Left ventricle myocardium inferior (tissue), 1 donor: Measurements from ENCODE around the gene FARP2. TPM values are rescaled to one million over a fixed set of nuclear protein-coding genes. Genes with fewer than 3 reads are reported as not detected.
"Not testable (repeated sequence)": the region's sequence is repeated elsewhere in the genome, so short reads cannot be mapped to it uniquely, and the experiment has no call there.

ENCODE experiments used
- DNase-seq: peaks from one replicate; pipeline ENCODE4 v3.0.0-alpha.2; 2020
- H3K27ac ChIP-seq: fragments of 200-600 bp; replicated peaks from 2 replicates; pipeline ENCODE4 v1.8.0; 2021
- H3K27me3 ChIP-seq: fragments of 200-600 bp; 2 replicates; pipeline ENCODE4 v1.8.0; 2021; ENCODE audit warnings: low read depth
- H3K36me3 ChIP-seq: fragments of 200-600 bp; 2 replicates; pipeline ENCODE4 v1.8.0; 2021
- H3K4me1 ChIP-seq: fragments of 200-600 bp; 2 replicates; pipeline ENCODE4 v1.8.0; 2021
- H3K4me3 ChIP-seq: fragments of 200-600 bp; 2 replicates; pipeline ENCODE4 v1.8.0; 2021; ENCODE audit warnings: mild to moderate bottlenecking, moderate library complexity
- H3K9me3 ChIP-seq: fragments of 200-600 bp; replicated peaks from 2 replicates; pipeline ENCODE4 v1.8.0; 2021
- intact Hi-C: fragments of 100-400 bp; cut with micrococcal nuclease; formaldehyde crosslinking; loops from one replicate; pipeline ENCODE4 v1.11.0; 2022
- total RNA-seq: library from RNA; stranded (reverse); fragmentation: NEBNext Ultra II Directional; extraction: Animal tissue kit (Norgen Biotek cat#: 25700); gene quantifications from one replicate; pipeline ENCODE4 v1.2.1, GENCODE V29; 2021
- TF ChIP-seq, protein P1 (sequence below): fragments of 200-600 bp; IDR thresholded peaks from 2 replicates; pipeline ENCODE4 v1.8.0; 2021; ENCODE audit warnings: antibody characterized with exemption, mild to moderate bottlenecking, borderline replicate concordance
- donor health status: DM: no; HTN: yes; CAD: no; lungs with severe emphysema.

FARP2 gene
- total RNA-seq, 1 donor from 2014 or later = 16.5 TPM

DNA sequence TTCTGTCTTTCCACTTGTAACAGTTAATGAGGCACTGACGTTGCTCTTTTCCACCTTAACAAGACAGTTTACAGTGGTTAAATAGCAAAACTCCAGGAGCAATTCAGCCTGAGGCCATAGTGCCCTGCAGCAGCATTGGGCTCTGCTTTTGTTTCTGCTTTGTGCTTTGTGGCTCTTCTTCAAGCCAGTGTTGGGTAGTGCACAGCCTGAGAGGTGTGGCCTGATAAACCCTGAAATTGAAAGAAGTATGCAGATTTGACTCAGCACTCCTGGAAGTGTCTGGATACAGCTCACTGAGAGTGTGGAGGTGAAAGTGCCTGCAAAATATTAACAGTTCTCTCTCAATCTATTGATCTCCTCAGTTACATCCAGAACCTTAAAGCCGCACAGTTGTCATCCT lies 89.3 kb downstream of the FARP2 start:
- H3K9me3 ChIP-seq = no peaks in the 10 kb centered on the region
- H3K27me3 ChIP-seq = no peaks in the 10 kb centered on the region
- no peak overlapping the region for H3K4me3 ChIP-seq
- TF ChIP-seq, protein P1, sequence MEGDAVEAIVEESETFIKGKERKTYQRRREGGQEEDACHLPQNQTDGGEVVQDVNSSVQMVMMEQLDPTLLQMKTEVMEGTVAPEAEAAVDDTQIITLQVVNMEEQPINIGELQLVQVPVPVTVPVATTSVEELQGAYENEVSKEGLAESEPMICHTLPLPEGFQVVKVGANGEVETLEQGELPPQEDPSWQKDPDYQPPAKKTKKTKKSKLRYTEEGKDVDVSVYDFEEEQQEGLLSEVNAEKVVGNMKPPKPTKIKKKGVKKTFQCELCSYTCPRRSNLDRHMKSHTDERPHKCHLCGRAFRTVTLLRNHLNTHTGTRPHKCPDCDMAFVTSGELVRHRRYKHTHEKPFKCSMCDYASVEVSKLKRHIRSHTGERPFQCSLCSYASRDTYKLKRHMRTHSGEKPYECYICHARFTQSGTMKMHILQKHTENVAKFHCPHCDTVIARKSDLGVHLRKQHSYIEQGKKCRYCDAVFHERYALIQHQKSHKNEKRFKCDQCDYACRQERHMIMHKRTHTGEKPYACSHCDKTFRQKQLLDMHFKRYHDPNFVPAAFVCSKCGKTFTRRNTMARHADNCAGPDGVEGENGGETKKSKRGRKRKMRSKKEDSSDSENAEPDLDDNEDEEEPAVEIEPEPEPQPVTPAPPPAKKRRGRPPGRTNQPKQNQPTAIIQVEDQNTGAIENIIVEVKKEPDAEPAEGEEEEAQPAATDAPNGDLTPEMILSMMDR = no peak
- intact Hi-C loops = no loop called here
- no peak overlapping the region for H3K27ac ChIP-seq
- DNase-seq = no peak
- H3K4me1 ChIP-seq = no peaks in the 10 kb centered on the region
- H3K36me3 ChIP-seq = peaks cover 69% of the 10 kb centered on the region

DNA sequence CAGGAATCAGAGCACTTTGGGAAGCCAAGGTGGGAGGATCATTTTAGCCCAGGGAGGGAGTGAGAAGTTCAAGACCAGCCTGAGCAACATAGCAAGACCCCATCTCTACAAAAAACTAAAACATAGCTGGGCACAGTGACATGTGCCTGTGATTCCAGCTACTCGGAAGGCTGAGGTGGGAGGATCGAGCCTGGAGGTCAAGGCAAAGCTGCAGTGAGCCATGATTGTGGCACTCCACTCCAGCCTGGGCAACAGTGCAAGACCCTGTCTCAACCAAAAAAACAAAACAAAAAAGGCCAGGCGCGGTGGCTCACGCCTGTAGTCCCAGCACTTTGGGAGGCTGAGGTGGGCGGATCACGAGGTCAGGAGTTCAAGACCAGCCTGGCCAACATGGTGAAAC lies 94.0 kb downstream of the FARP2 start:
- H3K9me3 ChIP-seq, H3K4me3 ChIP-seq, DNase-seq, H3K4me1 ChIP-seq, intact Hi-C loops, H3K27ac ChIP-seq, H3K27me3 ChIP-seq: not testable (repeated sequence)
- H3K36me3 ChIP-seq = peaks cover 25% of the 10 kb centered on the region

DNA sequence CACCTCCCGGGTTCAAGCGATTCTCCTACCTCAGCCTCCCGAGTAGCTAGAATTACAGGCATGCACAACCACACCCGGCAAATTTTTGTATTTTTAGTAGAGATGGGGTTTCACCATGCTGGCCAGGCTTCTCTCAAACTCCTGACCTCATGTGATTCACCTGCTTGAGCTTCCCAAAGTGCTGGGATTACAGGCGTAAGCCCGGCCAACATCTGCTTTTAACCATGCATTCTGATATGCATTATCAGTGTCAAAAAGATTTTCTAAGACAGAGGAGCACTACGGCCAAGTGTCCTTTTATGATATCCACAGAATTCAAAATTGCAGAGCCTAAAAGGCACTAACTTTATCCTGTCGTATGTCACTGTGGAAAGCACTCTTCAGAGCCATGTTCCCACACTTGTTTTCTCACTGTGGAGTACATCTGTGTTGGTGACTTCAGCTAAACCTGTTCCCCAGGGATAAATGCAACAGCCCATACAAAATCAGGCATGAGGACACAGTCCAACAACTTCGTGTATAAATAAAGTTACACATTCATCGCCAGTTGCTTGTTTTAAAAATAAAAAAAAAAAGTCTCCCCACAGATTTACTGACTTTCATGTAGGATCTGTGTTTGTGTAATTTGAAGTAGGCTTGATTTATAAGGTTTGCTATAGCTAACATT lies 95.9 kb downstream of the FARP2 start:
- intact Hi-C loops = no loop called here
- no peak for DNase-seq
- Histone ChIP-seq H3K9me3 (no peaks in the 10 kb centered on the region), H3K4me3 (no peak overlapping the region), H3K27ac (no peak overlapping the region), H3K27me3 (no peaks in the 10 kb centered on the region), H3K4me1 (no peaks in the 10 kb centered on the region), H3K36me3 (peaks cover 15% of the 10 kb centered on the region)
- TF ChIP-seq, protein P1 = no peak

DNA sequence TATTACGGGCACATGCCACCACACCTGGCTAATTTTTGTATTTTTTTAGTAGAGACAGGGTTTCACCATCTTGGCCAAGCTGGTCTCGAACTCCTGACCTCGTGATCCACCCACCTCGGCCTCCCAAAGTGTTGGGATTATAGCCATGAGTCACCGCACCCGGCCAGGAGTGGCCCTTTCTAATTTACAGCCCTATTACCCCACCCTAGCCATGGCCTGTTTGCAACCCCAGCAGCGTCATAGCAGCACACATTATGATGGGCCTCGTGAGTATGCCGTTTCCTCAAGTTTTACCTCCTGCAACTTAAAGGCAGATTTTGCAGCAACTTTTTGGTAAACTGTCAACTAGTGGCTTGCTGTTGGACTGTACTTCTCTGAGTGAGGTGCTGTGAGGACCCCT lies 97.8 kb downstream of the FARP2 start:
- H3K27me3 ChIP-seq, DNase-seq, H3K36me3 ChIP-seq, H3K4me1 ChIP-seq, H3K27ac ChIP-seq, H3K4me3 ChIP-seq, H3K9me3 ChIP-seq, intact Hi-C loops: not testable (repeated sequence)

DNA sequence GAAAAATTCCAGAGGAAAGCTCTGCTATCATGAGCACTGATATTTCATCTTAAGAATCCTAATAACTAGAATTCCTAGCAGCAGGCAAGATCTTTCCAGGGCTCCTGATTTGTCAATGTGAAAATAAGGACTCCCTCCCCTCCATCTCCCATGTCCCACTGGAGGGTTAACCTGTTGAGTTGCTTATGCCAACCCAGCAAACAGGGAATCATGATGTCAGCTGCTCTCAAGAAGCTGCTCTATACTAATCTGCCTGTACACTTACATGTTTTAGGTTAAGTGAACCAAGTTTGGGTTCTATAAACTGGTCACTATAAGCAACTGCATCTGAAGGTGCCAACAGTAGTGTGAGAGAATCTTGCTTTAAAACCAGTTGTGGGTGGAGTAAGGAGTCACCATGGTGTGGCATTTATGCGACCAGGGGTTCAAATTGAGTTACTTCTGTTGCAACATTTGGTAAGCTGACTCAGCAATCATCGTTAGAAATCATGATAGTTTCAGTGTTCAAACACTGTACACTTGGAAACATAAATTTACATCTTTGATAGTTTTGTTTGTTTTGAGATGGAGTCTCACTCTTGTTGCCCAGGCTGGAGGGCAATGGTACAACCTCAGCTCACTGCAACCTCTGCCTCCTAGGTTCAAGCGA lies 98.9 kb downstream of the FARP2 start:
- Histone ChIP-seq H3K4me3 (no peak overlapping the region), H3K9me3 (no peaks in the 10 kb centered on the region)
- TF ChIP-seq, protein P1 = no peak

DNA sequence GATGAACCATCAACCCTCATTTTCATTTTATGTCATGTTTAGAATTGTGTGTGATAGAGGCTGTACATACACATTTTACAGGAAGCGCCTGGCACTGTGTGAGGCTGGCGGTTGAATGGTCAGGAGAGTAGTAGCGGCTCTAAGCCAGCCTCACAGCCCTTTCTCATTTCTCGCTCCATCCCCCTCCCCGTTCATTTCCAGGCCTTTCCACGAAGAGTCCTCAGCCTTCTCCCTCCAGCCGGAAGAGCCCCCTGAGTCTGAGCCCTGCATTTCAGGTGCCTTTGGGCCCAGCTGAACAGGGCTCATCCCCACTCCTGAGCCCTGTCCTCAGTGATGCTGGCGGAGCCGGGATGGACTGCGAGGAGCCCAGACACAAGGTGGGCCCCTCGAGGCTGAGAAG lies 100.5 kb downstream of the FARP2 start:
- TF ChIP-seq, protein P1 = no peak

More for the DNA sequence above, 98.9 kb downstream of the FARP2 start:
- Histone ChIP-seq H3K27ac (no peak overlapping the region), H3K27me3 (no peaks in the 10 kb centered on the region), H3K36me3 (peaks cover 4% of the 10 kb centered on the region), H3K4me1 (no peaks in the 10 kb centered on the region)
- DNase-seq = no peak
- intact Hi-C loops = no loop called here

More for the DNA sequence above, 100.5 kb downstream of the FARP2 start:
- H3K36me3 ChIP-seq = no peaks in the 10 kb centered on the region
- DNase-seq = no peak
- H3K4me3 ChIP-seq = no peak overlapping the region
- no peaks in the 10 kb centered on the region for H3K27me3 ChIP-seq
- H3K9me3 ChIP-seq = no peaks in the 10 kb centered on the region
- no peaks in the 10 kb centered on the region for H3K4me1 ChIP-seq
- intact Hi-C loops = no loop called here
- H3K27ac ChIP-seq = no peak overlapping the region
